Breast epithelium (tissue), 3 donors: ENCODE results near the gene DPH5.

Source experiments
- POLR2A ChIP-seq: fragments of 450-650 bp; IDR thresholded peaks from one replicate; pipeline ENCODE4 v1.6.1; 2016; ENCODE audit warnings: antibody characterized with exemption, mild to moderate bottlenecking, moderate library complexity
- POLR2AphosphoS5 ChIP-seq, 3 donors: sonication (generic); formaldehyde crosslinking; IDR thresholded peaks; one replicate each; pipeline ENCODE4 v1.6.1; 2017; ENCODE audit warnings: antibody characterized with exemption in 3 of 3
- TF ChIP-seq, protein P1 (sequence below), 3 donors: fragments of 450-650 bp; IDR thresholded peaks; one replicate each; pipeline ENCODE4 v1.5.1; 2016 to 2017; ENCODE audit warnings: antibody characterized with exemption in 3 of 3, mild to moderate bottlenecking in 3 of 3, moderate library complexity in 3 of 3

GRCh38 chr1:101004061-101004460 is 21.5 kb downstream of the DPH5 start:
- TF ChIP-seq, protein P1, sequence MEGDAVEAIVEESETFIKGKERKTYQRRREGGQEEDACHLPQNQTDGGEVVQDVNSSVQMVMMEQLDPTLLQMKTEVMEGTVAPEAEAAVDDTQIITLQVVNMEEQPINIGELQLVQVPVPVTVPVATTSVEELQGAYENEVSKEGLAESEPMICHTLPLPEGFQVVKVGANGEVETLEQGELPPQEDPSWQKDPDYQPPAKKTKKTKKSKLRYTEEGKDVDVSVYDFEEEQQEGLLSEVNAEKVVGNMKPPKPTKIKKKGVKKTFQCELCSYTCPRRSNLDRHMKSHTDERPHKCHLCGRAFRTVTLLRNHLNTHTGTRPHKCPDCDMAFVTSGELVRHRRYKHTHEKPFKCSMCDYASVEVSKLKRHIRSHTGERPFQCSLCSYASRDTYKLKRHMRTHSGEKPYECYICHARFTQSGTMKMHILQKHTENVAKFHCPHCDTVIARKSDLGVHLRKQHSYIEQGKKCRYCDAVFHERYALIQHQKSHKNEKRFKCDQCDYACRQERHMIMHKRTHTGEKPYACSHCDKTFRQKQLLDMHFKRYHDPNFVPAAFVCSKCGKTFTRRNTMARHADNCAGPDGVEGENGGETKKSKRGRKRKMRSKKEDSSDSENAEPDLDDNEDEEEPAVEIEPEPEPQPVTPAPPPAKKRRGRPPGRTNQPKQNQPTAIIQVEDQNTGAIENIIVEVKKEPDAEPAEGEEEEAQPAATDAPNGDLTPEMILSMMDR (IDR thresholded peaks at IDR 0.05) = no peak
- TF ChIP-seq POLR2A (no peak), POLR2AphosphoS5 (IDR thresholded peaks at IDR 0.05) (no peak)
